Esophagus muscularis mucosa (tissue), 3 donors: ENCODE results near the gene ADGRB3.

ENCODE experiments used
- CTCF ChIP-seq, 3 experiments: fragments of 200-600 bp in 2 of 3; fragments of 450-650 bp in 1 of 3; sonication (generic) in 2 of 3; IDR thresholded peaks; one replicate each; pipeline ENCODE4 v1.5.1; 2017 to 2019; ENCODE audit warnings: antibody characterized with exemption in 3 of 3, mild to moderate bottlenecking in 2 of 3, moderate library complexity in 1 of 3
- POLR2A ChIP-seq: fragments of 450-650 bp; IDR thresholded peaks from one replicate; pipeline ENCODE4 v1.6.1; 2017; ENCODE audit warnings: antibody characterized with exemption, moderate library complexity, mild to moderate bottlenecking, low read depth
- POLR2AphosphoS5 ChIP-seq, 2 donors: sonication (generic); formaldehyde crosslinking; IDR thresholded peaks; one replicate each; pipeline ENCODE4 v1.6.1; 2017; ENCODE audit warnings: antibody characterized with exemption in 2 of 2

DNA sequence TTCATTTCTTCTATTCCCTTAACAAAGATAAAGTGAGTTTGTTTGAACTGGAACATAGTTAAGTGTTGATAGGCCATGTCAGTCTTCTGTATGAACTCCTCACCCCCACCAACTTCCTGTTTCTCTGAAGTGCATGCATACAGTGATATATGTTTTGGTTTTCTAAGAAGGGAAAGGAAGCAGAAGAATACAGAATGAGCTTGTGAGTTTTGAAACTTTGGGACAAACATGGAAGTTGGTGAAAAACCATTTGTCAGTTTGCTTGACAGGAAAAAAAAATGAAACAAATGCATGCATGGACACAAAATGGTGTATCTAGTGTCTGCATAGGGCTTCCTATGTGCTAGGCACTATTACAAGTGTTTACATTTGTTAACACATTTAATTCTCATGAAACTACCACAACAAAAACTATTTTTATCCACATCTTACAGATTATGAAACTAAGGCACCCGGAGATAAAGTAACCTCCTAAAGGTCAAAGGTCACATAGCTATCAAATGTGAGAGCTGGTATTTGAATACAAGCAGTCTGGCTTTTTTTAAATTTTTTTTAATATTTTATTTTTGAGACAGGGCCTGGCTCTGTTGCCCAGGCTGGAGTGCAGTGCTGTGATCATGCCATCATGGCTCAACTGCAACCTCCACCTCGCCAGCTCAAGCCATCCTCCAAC is 105.9 kb downstream of the ADGRB3 start:
- TF ChIP-seq CTCF (IDR thresholded peaks at IDR 0.05), result no peak
- no peak for TF ChIP-seq POLR2AphosphoS5 (IDR thresholded peaks at IDR 0.05)
- TF ChIP-seq POLR2A, result no peak
